ENCODE measurements around the gene AGBL4.

The AGBL4 gene

DNA sequence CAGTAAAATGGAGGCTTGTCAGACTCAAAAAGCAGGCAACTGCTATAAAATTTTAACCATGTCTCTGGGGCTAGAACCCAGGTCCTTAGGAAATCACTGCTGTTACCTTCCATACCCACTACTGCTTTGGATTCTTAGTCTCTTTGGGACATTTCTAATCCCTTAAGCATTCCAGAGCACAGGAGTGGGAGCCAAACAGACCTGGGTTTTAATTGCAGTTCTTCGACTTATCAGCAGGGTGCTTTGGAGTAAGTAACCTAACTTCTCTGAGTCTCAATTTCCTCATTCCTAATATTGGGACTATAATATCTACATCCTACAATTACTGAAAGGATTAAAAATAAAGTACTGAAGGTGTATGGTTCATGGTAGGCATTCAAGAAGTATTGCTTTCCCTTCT, 1086.0 kb downstream of the AGBL4 start:
- TF ChIP-seq EGR2 (tag by site-specific recombination; IDR thresholded peaks at IDR 0.05; ENCODE audit: low read depth) (no peak), ZNF664 (tag by site-specific recombination; IDR thresholded peaks at IDR 0.05) (no peak), ZNF394 (tag by site-specific recombination; IDR thresholded peaks at IDR 0.05; ENCODE audit: borderline replicate concordance) (no peak), ZNF529 (tag by site-specific recombination; IDR thresholded peaks at IDR 0.05; ENCODE audit: insufficient replicate concordance) (no peak), ZBTB48 (tag by site-specific recombination; IDR thresholded peaks at IDR 0.05) (no peak), ZNF843 (tag by site-specific recombination; IDR thresholded peaks at IDR 0.05) (no peak), ZNF747 (tag by site-specific recombination; IDR thresholded peaks at IDR 0.05) (no peak), ZNF157 (tag by site-specific recombination; IDR thresholded peaks at IDR 0.05) (no peak), ZNF366 (tag by site-specific recombination; conservative IDR thresholded peaks at IDR 0.05) (no peak), ZNF416 (tag by site-specific recombination; IDR thresholded peaks at IDR 0.05) (no peak)
- H3K36me3 ChIP-seq (ENCODE audit: control insufficient read depth in 2 of 2, insufficient read depth in 1 of 2, low read length in 2 of 2): no peaks in the 10 kb centered on the region
- ChIA-PET CTCF (no interaction called here), POLR2A (no interaction called here)
- H3K9me3 ChIP-seq (ENCODE audit: control insufficient read depth, insufficient read depth, low read depth, low read length): no peaks in the 10 kb centered on the region
- H3K4me1 ChIP-seq (ENCODE audit: control insufficient read depth, insufficient read depth, low read length): no peaks in the 10 kb centered on the region
- no peak overlapping the region for H3K4me3 ChIP-seq (ENCODE audit: low read depth, low read length)
- H3K27ac ChIP-seq (ENCODE audit: extremely low read depth, low read depth, low read length): no peak overlapping the region

GRCh38 chr1:48936436-48936835, 1087.3 kb downstream of the AGBL4 start:
- TF ChIP-seq ZSCAN23 (tag by site-specific recombination; IDR thresholded peaks at IDR 0.05) (no peak), ZNF621 (tag by site-specific recombination; IDR thresholded peaks at IDR 0.05) (no peak), ZNF521 (tag by site-specific recombination; IDR thresholded peaks at IDR 0.05) (no peak), ZNF391 (tag by site-specific recombination; IDR thresholded peaks at IDR 0.05; ENCODE audit: borderline replicate concordance, low read depth) (no peak), ZNF555 (tag by site-specific recombination; conservative IDR thresholded peaks at IDR 0.05) (no peak), ZNF596 (tag by site-specific recombination; IDR thresholded peaks at IDR 0.05) (no peak), ZNF544 (tag by site-specific recombination; IDR thresholded peaks at IDR 0.05) (no peak), SCRT1 (tag by site-specific recombination; IDR thresholded peaks at IDR 0.05; ENCODE audit: borderline replicate concordance) (no peak), ZNF112 (tag by site-specific recombination; IDR thresholded peaks at IDR 0.05) (no peak), GFI1B (tag by site-specific recombination; IDR thresholded peaks at IDR 0.05) (no peak), ZNF133 (tag by site-specific recombination; IDR thresholded peaks at IDR 0.05) (no peak)
- TF ChIP-seq, protein P1, sequence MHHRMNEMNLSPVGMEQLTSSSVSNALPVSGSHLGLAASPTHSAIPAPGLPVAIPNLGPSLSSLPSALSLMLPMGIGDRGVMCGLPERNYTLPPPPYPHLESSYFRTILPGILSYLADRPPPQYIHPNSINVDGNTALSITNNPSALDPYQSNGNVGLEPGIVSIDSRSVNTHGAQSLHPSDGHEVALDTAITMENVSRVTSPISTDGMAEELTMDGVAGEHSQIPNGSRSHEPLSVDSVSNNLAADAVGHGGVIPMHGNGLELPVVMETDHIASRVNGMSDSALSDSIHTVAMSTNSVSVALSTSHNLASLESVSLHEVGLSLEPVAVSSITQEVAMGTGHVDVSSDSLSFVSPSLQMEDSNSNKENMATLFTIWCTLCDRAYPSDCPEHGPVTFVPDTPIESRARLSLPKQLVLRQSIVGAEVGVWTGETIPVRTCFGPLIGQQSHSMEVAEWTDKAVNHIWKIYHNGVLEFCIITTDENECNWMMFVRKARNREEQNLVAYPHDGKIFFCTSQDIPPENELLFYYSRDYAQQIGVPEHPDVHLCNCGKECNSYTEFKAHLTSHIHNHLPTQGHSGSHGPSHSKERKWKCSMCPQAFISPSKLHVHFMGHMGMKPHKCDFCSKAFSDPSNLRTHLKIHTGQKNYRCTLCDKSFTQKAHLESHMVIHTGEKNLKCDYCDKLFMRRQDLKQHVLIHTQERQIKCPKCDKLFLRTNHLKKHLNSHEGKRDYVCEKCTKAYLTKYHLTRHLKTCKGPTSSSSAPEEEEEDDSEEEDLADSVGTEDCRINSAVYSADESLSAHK (tag by site-specific recombination; IDR thresholded peaks at IDR 0.05): no peak
- TF ChIP-seq, protein P2, sequence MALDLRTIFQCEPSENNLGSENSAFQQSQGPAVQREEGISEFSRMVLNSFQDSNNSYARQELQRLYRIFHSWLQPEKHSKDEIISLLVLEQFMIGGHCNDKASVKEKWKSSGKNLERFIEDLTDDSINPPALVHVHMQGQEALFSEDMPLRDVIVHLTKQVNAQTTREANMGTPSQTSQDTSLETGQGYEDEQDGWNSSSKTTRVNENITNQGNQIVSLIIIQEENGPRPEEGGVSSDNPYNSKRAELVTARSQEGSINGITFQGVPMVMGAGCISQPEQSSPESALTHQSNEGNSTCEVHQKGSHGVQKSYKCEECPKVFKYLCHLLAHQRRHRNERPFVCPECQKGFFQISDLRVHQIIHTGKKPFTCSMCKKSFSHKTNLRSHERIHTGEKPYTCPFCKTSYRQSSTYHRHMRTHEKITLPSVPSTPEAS (tag by site-specific recombination; IDR thresholded peaks at IDR 0.05): no peak
- TF ChIP-seq, protein P3, sequence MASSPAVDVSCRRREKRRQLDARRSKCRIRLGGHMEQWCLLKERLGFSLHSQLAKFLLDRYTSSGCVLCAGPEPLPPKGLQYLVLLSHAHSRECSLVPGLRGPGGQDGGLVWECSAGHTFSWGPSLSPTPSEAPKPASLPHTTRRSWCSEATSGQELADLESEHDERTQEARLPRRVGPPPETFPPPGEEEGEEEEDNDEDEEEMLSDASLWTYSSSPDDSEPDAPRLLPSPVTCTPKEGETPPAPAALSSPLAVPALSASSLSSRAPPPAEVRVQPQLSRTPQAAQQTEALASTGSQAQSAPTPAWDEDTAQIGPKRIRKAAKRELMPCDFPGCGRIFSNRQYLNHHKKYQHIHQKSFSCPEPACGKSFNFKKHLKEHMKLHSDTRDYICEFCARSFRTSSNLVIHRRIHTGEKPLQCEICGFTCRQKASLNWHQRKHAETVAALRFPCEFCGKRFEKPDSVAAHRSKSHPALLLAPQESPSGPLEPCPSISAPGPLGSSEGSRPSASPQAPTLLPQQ (tag by site-specific recombination; IDR thresholded peaks at IDR 0.05): no peak
- POLR2A ChIA-PET: no interaction called here
- H3K27ac ChIP-seq (ENCODE audit: extremely low read depth, low read depth, low read length): no peak overlapping the region
- no peak overlapping the region for H3K4me3 ChIP-seq (ENCODE audit: low read depth, low read length)
- H3K36me3 ChIP-seq (ENCODE audit: control insufficient read depth in 2 of 2, insufficient read depth in 1 of 2, low read length in 2 of 2): no peaks in the 10 kb centered on the region
- CTCF ChIA-PET: no interaction called here
- H3K4me1 ChIP-seq (ENCODE audit: control insufficient read depth, insufficient read depth, low read length): no peaks in the 10 kb centered on the region
- H3K9me3 ChIP-seq (ENCODE audit: control insufficient read depth, insufficient read depth, low read depth, low read length): no peaks in the 10 kb centered on the region

Measured in HEK293 (cell line).